WERI-Rb-1 (cell line): ENCODE results near the gene STAM.

ENCODE experiments used
- DNase-seq: peaks from one replicate; pipeline ENCODE4 v3.0.0-alpha.2; 2020
- H3K27ac ChIP-seq: fragments of 250-450 bp; sonication (Bioruptor Pico); 2 replicates; pipeline ENCODE4 v1.5.1; 2020; ENCODE audit warnings: mild to moderate bottlenecking, moderate library complexity
- H3K27me3 ChIP-seq: fragments of 250-450 bp; sonication (Bioruptor Pico); 2 replicates; pipeline ENCODE4 v1.5.1; 2021; ENCODE audit warnings: mild to moderate bottlenecking, low read depth, moderate library complexity; ENCODE audit not compliant: insufficient read depth, severe bottlenecking
- H3K36me3 ChIP-seq: fragments of 250-450 bp; sonication (Bioruptor Pico); 2 replicates; pipeline ENCODE4 v1.5.1; 2020; ENCODE audit warnings: mild to moderate bottlenecking, moderate library complexity
- H3K4me3 ChIP-seq: 2 replicates; pipeline ENCODE4 v1.5.1; 2011; ENCODE audit warnings: low read depth, mild to moderate bottlenecking, control low read depth, low read length
- H3K9me3 ChIP-seq: fragments of 250-450 bp; sonication (Bioruptor Pico); 2 replicates; pipeline ENCODE4 v1.5.1; 2021; ENCODE audit warnings: mild to moderate bottlenecking, moderate library complexity; ENCODE audit not compliant: severe bottlenecking
- CTCF ChIP-seq: IDR thresholded peaks from 2 replicates; pipeline ENCODE4 v1.5.1; 2011; ENCODE audit warnings: low read depth, mild to moderate bottlenecking, control low read depth, inconsistent platforms, low read length

The STAM gene

DNA sequence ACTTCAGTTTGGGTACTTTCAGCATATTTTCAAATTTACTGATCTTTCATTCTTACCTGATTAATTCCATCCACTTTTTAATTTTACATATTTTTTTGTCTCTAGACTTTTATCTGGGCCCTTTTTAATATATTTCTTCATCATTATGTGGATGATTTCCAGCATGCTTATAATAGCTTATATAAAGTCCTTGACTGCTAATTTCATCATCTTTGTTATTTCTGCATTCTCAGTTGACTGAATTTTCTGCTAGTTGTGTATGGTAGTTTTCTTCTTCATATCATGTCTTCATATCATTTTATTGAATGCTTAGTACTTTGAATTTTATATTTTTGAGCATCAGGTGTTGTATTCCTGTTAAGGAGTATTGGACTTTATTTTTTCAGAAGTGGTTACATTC lies 39.6 kb downstream of the STAM start:
- no peak for TF ChIP-seq CTCF
- H3K36me3 ChIP-seq: no peaks in the 10 kb centered on the region
- no peak for DNase-seq

GRCh38 chr10:17684537-17684936 lies 40.6 kb downstream of the STAM start:
- H3K36me3 ChIP-seq: no peaks in the 10 kb centered on the region
- no peak overlapping the region for H3K27ac ChIP-seq
- no peak overlapping the region for H3K4me3 ChIP-seq
- no peak for TF ChIP-seq CTCF
- H3K27me3 ChIP-seq: no peaks in the 10 kb centered on the region
- DNase-seq: no peak
- no peaks in the 10 kb centered on the region for H3K9me3 ChIP-seq

More for the DNA sequence above, 39.6 kb downstream of the STAM start:
- no peaks in the 10 kb centered on the region for H3K9me3 ChIP-seq
- H3K27ac ChIP-seq: no peak overlapping the region
- no peaks in the 10 kb centered on the region for H3K27me3 ChIP-seq
- no peak overlapping the region for H3K4me3 ChIP-seq

DNA sequence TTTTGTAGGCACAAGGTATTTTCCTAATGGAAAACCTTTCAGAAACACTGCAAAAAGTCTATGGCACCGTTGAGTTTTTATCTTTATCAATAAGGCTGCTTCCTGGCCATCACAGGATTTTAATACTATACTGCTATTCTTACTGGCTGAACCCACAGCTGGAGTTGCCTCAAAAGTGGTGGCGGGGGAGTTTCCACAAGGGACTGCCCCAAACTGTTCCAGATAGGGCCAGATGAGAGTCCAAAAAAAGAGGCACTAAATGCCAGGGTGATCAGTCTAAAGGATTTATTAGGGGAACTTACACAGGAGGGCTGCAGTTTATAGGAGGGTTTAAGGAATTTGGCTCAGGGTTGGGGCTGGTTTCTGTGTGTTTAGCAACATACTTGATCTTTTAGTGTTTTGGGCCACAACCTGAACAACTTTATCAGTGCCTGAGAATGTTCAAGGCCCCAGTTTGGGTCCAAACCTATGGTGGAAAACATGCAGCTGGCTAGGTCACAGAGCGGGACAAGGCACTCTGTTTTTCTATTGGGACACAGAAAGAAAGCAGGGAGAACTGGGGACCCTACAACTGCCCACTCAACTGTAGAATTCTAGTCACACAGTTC lies 41.4 kb downstream of the STAM start:
- Histone ChIP-seq H3K4me3 (no peak overlapping the region), H3K27ac (no peak overlapping the region), H3K9me3 (no peaks in the 10 kb centered on the region), H3K36me3 (no peaks in the 10 kb centered on the region), H3K27me3 (no peaks in the 10 kb centered on the region)
- no peak for DNase-seq
- TF ChIP-seq CTCF: no peak

DNA sequence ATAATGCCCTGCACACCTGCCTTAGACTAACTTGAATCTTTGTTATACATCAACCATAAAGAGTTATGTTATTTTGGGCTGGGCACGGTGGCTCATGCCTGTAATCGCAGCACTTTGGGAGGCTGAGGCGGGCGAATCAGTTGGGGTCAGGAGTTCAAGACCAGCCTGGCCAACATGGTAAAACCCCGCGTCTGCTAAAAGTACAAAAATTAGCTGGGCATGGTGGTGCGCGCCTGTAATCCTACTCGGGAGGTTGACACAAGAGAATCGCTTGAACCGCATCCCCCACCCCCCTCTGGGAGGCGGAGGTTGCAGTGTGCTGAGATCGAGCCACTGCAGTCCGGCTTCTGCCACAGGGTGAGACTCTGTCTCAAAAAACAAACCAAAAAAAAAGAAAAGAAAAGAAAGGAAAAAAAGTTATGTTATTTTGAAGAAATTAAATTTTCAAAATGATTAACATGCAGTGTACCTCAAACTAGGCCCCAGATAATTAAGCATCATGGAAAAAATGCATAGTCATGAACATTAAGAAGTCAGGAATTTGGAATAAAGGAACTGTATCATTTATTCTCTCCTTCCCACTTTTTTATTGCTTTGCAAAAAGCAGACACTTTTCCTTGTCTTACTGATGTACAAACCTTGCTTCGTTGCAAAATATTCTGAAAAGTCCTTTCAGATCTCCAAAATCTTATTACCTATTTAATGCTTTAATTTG lies 43.3 kb downstream of the STAM start:
- Histone ChIP-seq H3K27me3 (no peaks in the 10 kb centered on the region), H3K36me3 (no peaks in the 10 kb centered on the region), H3K27ac (no peak overlapping the region), H3K9me3 (no peaks in the 10 kb centered on the region), H3K4me3 (no peak overlapping the region)
- DNase-seq: no peak
- TF ChIP-seq CTCF: no peak

GRCh38 chr10:17689137-17689536 lies 45.2 kb downstream of the STAM start:
- Histone ChIP-seq H3K9me3 (no peaks in the 10 kb centered on the region), H3K36me3 (no peaks in the 10 kb centered on the region), H3K27me3 (no peaks in the 10 kb centered on the region), H3K27ac (no peak overlapping the region), H3K4me3 (no peak overlapping the region)
- TF ChIP-seq CTCF: no peak
- DNase-seq: no peak
